SK-N-SH (cell line): ENCODE data around the gene CHMP4A. TPM values are rescaled to one million over a fixed set of nuclear protein-coding genes. Genes with fewer than 3 reads are reported as not detected.

Experiments used
- CTCF ChIA-PET: fragments of 300-600, 350-600 bp; formaldehyde crosslinking; extraction: SDS; loops from one replicate; lab custom pipeline; 2021; lab: Yijun Ruan, JAX
- POLR2A ChIA-PET: fragments of 350-600 bp; sonication (Branson Sonifier 250); formaldehyde crosslinking; extraction: SDS; loops from one replicate; lab custom pipeline; 2020; ENCODE audit warnings: antibody characterized with exemption, inconsistent platforms; lab: Yijun Ruan, JAX
- DNase-seq: peaks from one replicate; pipeline ENCODE4 v3.0.0; 2012
- H2AFZ ChIP-seq: fragments of 200-600 bp; sonication (generic); 2 replicates; pipeline ENCODE4 v1.8.1; 2016; ENCODE audit warnings: antibody characterized with exemption, mild to moderate bottlenecking, low read depth
- H3F3A ChIP-seq: fragments of 200-600 bp; sonication (generic); replicated peaks from 2 replicates; pipeline ENCODE3; 2016; ENCODE audit warnings: antibody characterized with exemption, mild to moderate bottlenecking; ENCODE audit not compliant: insufficient read depth
- H3K27ac ChIP-seq, 2 experiments: fragments of 200-500 bp in 1 of 2; fragments of 200-600 bp in 1 of 2; sonication (Bioruptor generic) in 1 of 2; sonication (generic), shearing (Covaris generic) in 1 of 2; 2 replicates each; pipeline versions ENCODE4 v1.5.1 to v1.6.1; 2014 to 2016; ENCODE audit warnings: low read depth in 2 of 2, inconsistent platforms in 1 of 2, low read length in 1 of 2, mild to moderate bottlenecking in 1 of 2, mixed read lengths in 1 of 2
- H3K27me3 ChIP-seq: fragments of 200-600 bp; sonication (generic), shearing (Covaris generic); 2 replicates; pipeline ENCODE4 v1.6.1; 2016; ENCODE audit warnings: mixed run types; ENCODE audit not compliant: insufficient read depth
- H3K36me3 ChIP-seq, 2 experiments: fragments of 200-500 bp in 1 of 2; fragments of 200-600 bp in 1 of 2; sonication (Bioruptor generic) in 1 of 2; sonication (generic) in 1 of 2; replicated peaks in 1 of 2; 2 replicates each; pipeline versions ENCODE3 to v1.5.1; 2014 to 2016; ENCODE audit warnings: low read length in 1 of 2, mild to moderate bottlenecking in 1 of 2; ENCODE audit not compliant: insufficient read depth in 2 of 2, control insufficient read depth in 1 of 2
- H3K4me1 ChIP-seq, 2 experiments: fragments of 200-500 bp in 1 of 2; fragments of 200-600 bp in 1 of 2; sonication (Bioruptor generic) in 1 of 2; sonication (generic), shearing (Covaris generic) in 1 of 2; 2 replicates each; pipeline versions ENCODE4 v1.5.1 to v1.6.1; 2014 to 2016; ENCODE audit warnings: low read depth in 1 of 2, low read length in 1 of 2, mixed run types in 1 of 2; ENCODE audit not compliant: insufficient read depth in 2 of 2, control insufficient read depth in 1 of 2
- H3K4me2 ChIP-seq: fragments of 200-600 bp; sonication (generic), shearing (Covaris generic); 2 replicates; pipeline ENCODE4 v1.6.1; 2017; ENCODE audit warnings: mixed run types
- H3K4me3 ChIP-seq, 2 experiments: fragments of 200-500 bp in 1 of 2; fragments of 200-600 bp in 1 of 2; sonication (Bioruptor generic) in 1 of 2; sonication (generic), shearing (Covaris generic) in 1 of 2; 2 replicates each; pipeline versions ENCODE4 v1.5.1 to v1.8.1; 2014 to 2016; ENCODE audit warnings: low read depth in 2 of 2, inconsistent platforms in 1 of 2, low read length in 1 of 2, mild to moderate bottlenecking in 1 of 2, mixed read lengths in 1 of 2, moderate library complexity in 1 of 2
- H3K79me2 ChIP-seq: fragments of 200-600 bp; sonication (generic); 2 replicates; pipeline ENCODE4 v1.8.1; 2017; ENCODE audit warnings: mild to moderate bottlenecking; ENCODE audit not compliant: insufficient read depth
- H3K9ac ChIP-seq: fragments of 200-600 bp; sonication (generic); 2 replicates; pipeline ENCODE4 v1.6.1; 2017; ENCODE audit warnings: mixed run types
- H3K9me2 ChIP-seq: fragments of 200-600 bp; sonication (generic); 2 replicates; pipeline ENCODE4 v1.6.1; 2017; ENCODE audit warnings: mixed run types
- H3K9me3 ChIP-seq: fragments of 200-600 bp; sonication (generic); 2 replicates; pipeline ENCODE4 v1.6.1; 2017; ENCODE audit warnings: mixed run types, mild to moderate bottlenecking, moderate library complexity
- H4K20me1 ChIP-seq: fragments of 200-600 bp; sonication (generic); 2 replicates; pipeline ENCODE4 v1.6.1; 2017; ENCODE audit warnings: mild to moderate bottlenecking, mixed run types; ENCODE audit not compliant: insufficient read depth
- ELF1 ChIP-seq: IDR thresholded peaks from 2 replicates; pipeline ENCODE4 v1.4.0; 2012
- EZH2phosphoT487 ChIP-seq: fragments of 200-600 bp; sonication (generic); IDR thresholded peaks from 2 replicates; pipeline ENCODE4 v1.6.1; 2017; ENCODE audit warnings: low read depth, mixed run types, mild to moderate bottlenecking, antibody characterized with exemption, moderate library complexity, borderline replicate concordance
- FOXJ3 ChIP-seq: sonication (generic); formaldehyde crosslinking; IDR thresholded peaks from 2 replicates; pipeline ENCODE4 v1.5.1; 2020; ENCODE audit warnings: mild to moderate bottlenecking, missing genetic modification reagents
- FOXM1 ChIP-seq: IDR thresholded peaks from 2 replicates; pipeline ENCODE4 v1.4.0; 2012; ENCODE audit warnings: low read depth, mild to moderate bottlenecking
- GABPA ChIP-seq: IDR thresholded peaks from 2 replicates; pipeline ENCODE4 v1.4.0; 2012; ENCODE audit warnings: low read depth, mild to moderate bottlenecking
- GATA2 ChIP-seq: sonication (generic); formaldehyde crosslinking; IDR thresholded peaks from 2 replicates; pipeline ENCODE4 v1.5.0; 2020; ENCODE audit warnings: mild to moderate bottlenecking, missing genetic modification reagents
- IRF3 ChIP-seq: fragments of 150-350 bp; IDR thresholded peaks from 2 replicates; pipeline ENCODE4 v1.6.1; 2016; ENCODE audit warnings: mild to moderate bottlenecking, low read depth, low read length
- MEF2A ChIP-seq: IDR thresholded peaks from 2 replicates; pipeline ENCODE4 v1.4.0; 2012; ENCODE audit warnings: low read depth, borderline replicate concordance
- MXI1 ChIP-seq: IDR thresholded peaks from 2 replicates; pipeline ENCODE4 v1.6.1; 2012; ENCODE audit warnings: mild to moderate bottlenecking, low read depth, low read length, improper control_type of control experiment
- NFIC ChIP-seq: IDR thresholded peaks from 2 replicates; pipeline ENCODE4 v1.4.0; 2012; ENCODE audit warnings: borderline replicate concordance
- PBX3 ChIP-seq: IDR thresholded peaks from 2 replicates; pipeline ENCODE4; 2012
- RAD21 ChIP-seq: IDR thresholded peaks from 2 replicates; pipeline ENCODE4 v1.6.1; 2012; ENCODE audit warnings: mild to moderate bottlenecking, low read length
- REST ChIP-seq: IDR thresholded peaks from 2 replicates; pipeline ENCODE4 v1.6.1; 2012; ENCODE audit warnings: mild to moderate bottlenecking, low read depth, low read length, moderate library complexity
- RFX5 ChIP-seq: IDR thresholded peaks from 2 replicates; pipeline ENCODE4 v1.6.1; 2012; ENCODE audit warnings: mild to moderate bottlenecking, improper control_type of control experiment, low read length
- RXRA ChIP-seq: IDR thresholded peaks from 2 replicates; pipeline ENCODE4 v1.4.0; 2012; ENCODE audit warnings: low read depth, mild to moderate bottlenecking, borderline replicate concordance
- TAF1 ChIP-seq: IDR thresholded peaks from 2 replicates; pipeline ENCODE4 v1.6.1; 2012; ENCODE audit warnings: low read depth, mild to moderate bottlenecking, low read length, moderate library complexity, borderline replicate concordance
- TCF12 ChIP-seq: IDR thresholded peaks from 2 replicates; pipeline ENCODE4 v1.4.0; 2012
- USF1 ChIP-seq: IDR thresholded peaks from 2 replicates; pipeline ENCODE4 v1.4.0; 2012; ENCODE audit warnings: low read depth, borderline replicate concordance
- USF2 ChIP-seq: fragments of 150-350 bp; IDR thresholded peaks from 2 replicates; pipeline ENCODE4 v1.6.1; 2017; ENCODE audit warnings: antibody characterized with exemption, low read length, low read depth, borderline replicate concordance
- YY1 ChIP-seq: IDR thresholded peaks from 2 replicates; pipeline ENCODE4 v1.4.0; 2012; ENCODE audit warnings: low read depth, mild to moderate bottlenecking
- WGBS: methylation state at CpG from one replicate; pipeline ENCODE4 v1.1.6; 2017; ENCODE audit warnings: low lambda C conversion rate; 5-methylcytosine and 5-hydroxymethylcytosine counted together
- polyA plus RNA-seq, 3 experiments: library from polyadenylated mRNA; depleted of rRNA; stranded (reverse); fragments of >200 nt; gene quantifications; 2 replicates each; pipeline ENCODE4 v1.2.3, GENCODE V29; 2012

CHMP4A gene
- polyA plus RNA-seq, 1 of the 3 experiments (the other 2 are of a cell fraction): 92.4 TPM

- TF ChIP-seq TAF1 (no peak), GATA2 (no peak), GABPA (no peak)
- H3K27me3 ChIP-seq: no peaks in the 10 kb centered on the region
- no peak overlapping the region for H3K4me3 ChIP-seq
- no peak overlapping the region for H3K27ac ChIP-seq
- no peak overlapping the region for H2AFZ ChIP-seq
- H3K4me1 ChIP-seq: no peaks in the 10 kb centered on the region
- ChIA-PET POLR2A (no interaction called here), CTCF (interaction anchor here (0.7 to 4.5 kb wide), 7 partner anchors 10 to 185 kb away, joined by 3 to 31 read pairs (median 6); partner anchors contain the start of genes CIDEB, RABGGTA and TINF2)
- no peak for DNase-seq
- no peaks in the 10 kb centered on the region for H3K79me2 ChIP-seq
- WGBS: 84% methylated on average over 10 of the region's 11 CpGs
- H3F3A ChIP-seq: no peaks in the 10 kb centered on the region
- H4K20me1 ChIP-seq: no peaks in the 10 kb centered on the region
- H3K9me3 ChIP-seq: no peaks in the 10 kb centered on the region
- no peak overlapping the region for H3K9ac ChIP-seq
- H3K36me3 ChIP-seq: peaks cover 0 to under 1% of the 10 kb centered on the region in 2 experiments
- H3K4me2 ChIP-seq: no peak overlapping the region
- no peaks in the 10 kb centered on the region for H3K9me2 ChIP-seq
Measured at GRCh38 chr14:24252289-24253124, 39.2 kb upstream of the CHMP4A start.

GRCh38 chr14:24251880-24252288, 38.6 kb upstream of the CHMP4A start:
- WGBS: 80% methylated on average over 1 of the region's 1 CpG
- Histone ChIP-seq H3K27ac (no peak overlapping the region), H3K36me3 (no peaks in the 10 kb centered on the region), H3K9me2 (no peaks in the 10 kb centered on the region), H2AFZ (no peak overlapping the region), H3K9me3 (no peaks in the 10 kb centered on the region), H3K4me1 (no peaks in the 10 kb centered on the region)
- CTCF ChIA-PET: interaction anchor here (1.5 to 4.5 kb wide), 5 partner anchors 9 to 56 kb away, joined by 4 to 31 read pairs (median 7); partner anchors contain the start of genes CIDEB and TINF2
- TF ChIP-seq REST (no peak), RAD21 (no peak), TCF12 (no peak), EZH2phosphoT487 (no peak), RFX5 (no peak), PBX3 (no peak), FOXM1 (no peak), MEF2A (no peak), NFIC (no peak), MXI1 (no peak), FOXJ3 (CRISPR knock-in tag) (no peak), YY1 (no peak), USF1 (no peak), GATA2 (no peak), USF2 (no peak), ELF1 (no peak), RXRA (no peak), IRF3 (no peak)
- TF ChIP-seq, all 33 proteins: peak for 0
- POLR2A ChIA-PET: interaction anchor here (0.6 kb wide), 1 partner anchor 239 kb away, joined by 3 read pairs; no protein-coding TSS in a partner anchor
- no peak for DNase-seq
- Histone ChIP-seq H3K4me3 (no peak overlapping the region), H3K4me2 (no peak overlapping the region), H3F3A (no peaks in the 10 kb centered on the region), H3K27me3 (no peaks in the 10 kb centered on the region), H4K20me1 (no peaks in the 10 kb centered on the region), H3K9ac (no peak overlapping the region), H3K79me2 (no peaks in the 10 kb centered on the region)
